Endothelial cell of umbilical vein (primary cell): ENCODE data around the gene OGDH. TPM values are rescaled to one million over a fixed set of nuclear protein-coding genes. Genes with fewer than 3 reads are reported as not detected.

ENCODE experiments used
- BruUV-seq: library from RNA; stranded (reverse); fragments of 400-500 nt; replicated peaks from 2 replicates; lab custom pipeline; 2021; lab: Mats Ljungman, UMichigan
- CTCF ChIA-PET: fragments of 300-600, 350-600 bp; sonication (Branson Sonifier 250); formaldehyde crosslinking; loops from one replicate; lab custom pipeline; 2021; ENCODE audit warnings: antibody characterized with exemption, inconsistent platforms; lab: Charles Lee
- POLR2A ChIA-PET: fragments of 300-600, 350-600 bp; sonication (Branson Sonifier 250); formaldehyde crosslinking; loops from one replicate; lab custom pipeline; 2021; ENCODE audit warnings: antibody characterized with exemption, inconsistent platforms; lab: Charles Lee
- DNase-seq: peaks from one replicate; pipeline ENCODE4 v3.0.0-alpha.2; 2011; ENCODE audit warnings: low read depth, low spot score
- FAIRE-seq: peaks from 2 replicates; lab custom pipeline; 2011; peaks lifted over from hg19 to GRCh38; lab: Jason Lieb, UNC
- H2AFZ ChIP-seq: 2 replicates; pipeline ENCODE4 v1.6.0; 2012; ENCODE audit warnings: low read depth, low read length, control low read depth, inconsistent platforms
- H3K27ac ChIP-seq: 2 replicates; pipeline ENCODE4 v1.5.1; 2011; ENCODE audit warnings: low read depth, mild to moderate bottlenecking, control low read depth, low read length, moderate library complexity; ENCODE audit not compliant: insufficient read depth
- H3K27me3 ChIP-seq, 2 experiments: 2 replicates each; pipeline versions ENCODE4 v1.6.0 to v1.6.1; 2011; ENCODE audit warnings: low read length in 2 of 2, mixed read lengths in 1 of 2; ENCODE audit not compliant: control insufficient read depth in 2 of 2, insufficient read depth in 2 of 2
- H3K36me3 ChIP-seq, 2 experiments: 2 replicates in 1 of 2; 3 replicates in 1 of 2; pipeline ENCODE4 v1.5.1; 2011; ENCODE audit warnings: low read length in 2 of 2, mild to moderate bottlenecking in 1 of 2, moderate library complexity in 1 of 2; ENCODE audit not compliant: control insufficient read depth in 2 of 2, insufficient read depth in 2 of 2; ENCODE audit errors: extremely low read depth in 1 of 2
- H3K4me1 ChIP-seq: 3 replicates; pipeline ENCODE4 v1.5.1; 2011; ENCODE audit warnings: mild to moderate bottlenecking, low read length; ENCODE audit not compliant: control insufficient read depth, insufficient read depth; ENCODE audit errors: extremely low read depth
- H3K4me2 ChIP-seq: 2 replicates; pipeline ENCODE4 v1.6.1; 2011; ENCODE audit warnings: low read length, control low read depth, mixed read lengths; ENCODE audit not compliant: insufficient read depth
- H3K4me3 ChIP-seq, 3 experiments: fragments of 200-600 bp in 1 of 3; sonication (generic), shearing (Covaris generic) in 1 of 3; replicated peaks in 1 of 3; 2 replicates each; pipeline ENCODE4 v1.5.1; 2011 to 2016; ENCODE audit warnings: control low read depth in 3 of 3, low read length in 3 of 3, mild to moderate bottlenecking in 2 of 3, inconsistent platforms in 1 of 3, low read depth in 1 of 3, moderate library complexity in 1 of 3; ENCODE audit not compliant: insufficient read depth in 1 of 3
- H3K79me2 ChIP-seq: 2 replicates; pipeline ENCODE4 v1.6.0; 2012; ENCODE audit warnings: low read length, inconsistent platforms; ENCODE audit not compliant: control insufficient read depth, insufficient read depth
- H3K9ac ChIP-seq: replicated peaks from 2 replicates; pipeline ENCODE3; 2011; ENCODE audit warnings: low read length, control low read depth; ENCODE audit not compliant: insufficient read depth; ENCODE audit errors: extremely low read depth
- H3K9me1 ChIP-seq: replicated peaks from 3 replicates; pipeline ENCODE4 v1.6.0; 2011; ENCODE audit warnings: mild to moderate bottlenecking, low read length; ENCODE audit not compliant: control insufficient read depth, insufficient read depth; ENCODE audit errors: extremely low read depth
- H3K9me3 ChIP-seq: replicated peaks from 2 replicates; pipeline ENCODE4 v1.5.1; 2012; ENCODE audit warnings: low read length, inconsistent platforms; ENCODE audit not compliant: control insufficient read depth, insufficient read depth
- H4K20me1 ChIP-seq: replicated peaks from 2 replicates; pipeline ENCODE3; 2011; ENCODE audit warnings: mild to moderate bottlenecking, low read length; ENCODE audit not compliant: control insufficient read depth, insufficient read depth; ENCODE audit errors: extremely low read depth
- EZH2 ChIP-seq: IDR thresholded peaks from 2 replicates; pipeline ENCODE4 v1.6.1; 2012; ENCODE audit warnings: borderline replicate concordance, low read depth, mild to moderate bottlenecking, moderate library complexity, low read length, inconsistent platforms; ENCODE audit not compliant: severe bottlenecking
- GATA2 ChIP-seq: IDR thresholded peaks from 2 replicates; pipeline ENCODE4 v1.7.0; 2011; ENCODE audit warnings: low read depth, mild to moderate bottlenecking, moderate library complexity, mixed read lengths, low read length; ENCODE audit not compliant: insufficient read length, insufficient read depth
- MAX ChIP-seq: IDR thresholded peaks from 2 replicates; pipeline ENCODE4 v1.6.1; 2011; ENCODE audit not compliant: insufficient read depth, insufficient read length
- POLR2A ChIP-seq: IDR thresholded peaks from 2 replicates; pipeline ENCODE4 v1.6.1; 2012; ENCODE audit warnings: low read depth, mild to moderate bottlenecking, control low read depth, low read length
- dilution Hi-C: fragments of 300-500 bp; cut with MboI; formaldehyde crosslinking; loops from one replicate; pipeline ENCODE4 v1.15.0; 2019; ENCODE audit warnings: low sequenced_read_pairs; ENCODE audit not compliant: extremely low pct_ligation_motif_present
- intact Hi-C: fragments of 100-400 bp; cut with micrococcal nuclease; formaldehyde crosslinking; loops from one replicate; pipeline ENCODE4 v1.10.0; 2022
- polyA plus RNA-seq, 4 experiments: library from polyadenylated mRNA; depleted of rRNA in 3 of 4; stranded (reverse) in 3 of 4; unstranded in 1 of 4; fragments of >200 nt; gene quantifications; 2 replicates each; pipeline versions ENCODE4 v1.2.1 to v1.2.3, GENCODE V29; 2011 to 2012; ENCODE audit warnings: missing spikeins in 1 of 4
- total RNA-seq: library from RNA; stranded (reverse); gene quantifications from 2 replicates; pipeline ENCODE4 v1.2.3, GENCODE V29; 2021
- TF ChIP-seq, protein P1 (sequence below), 2 donors: IDR thresholded peaks; 1 replicate in 1 of 2; 2 replicates in 1 of 2; pipeline ENCODE4 v1.5.1; 2011; ENCODE audit warnings: low read length in 2 of 2, mild to moderate bottlenecking in 2 of 2, moderate library complexity in 2 of 2, control low read depth in 1 of 2, inconsistent platforms in 1 of 2, low read depth in 1 of 2; ENCODE audit not compliant: insufficient read depth in 1 of 2; ENCODE audit errors: extremely low read depth in 1 of 2

Gene OGDH
- total and polyA plus RNA-seq, 2 donors (not counting 3 experiments of a cell fraction or from before 2014, with no cell fraction given): 88.9 to 92.9 TPM

DNA sequence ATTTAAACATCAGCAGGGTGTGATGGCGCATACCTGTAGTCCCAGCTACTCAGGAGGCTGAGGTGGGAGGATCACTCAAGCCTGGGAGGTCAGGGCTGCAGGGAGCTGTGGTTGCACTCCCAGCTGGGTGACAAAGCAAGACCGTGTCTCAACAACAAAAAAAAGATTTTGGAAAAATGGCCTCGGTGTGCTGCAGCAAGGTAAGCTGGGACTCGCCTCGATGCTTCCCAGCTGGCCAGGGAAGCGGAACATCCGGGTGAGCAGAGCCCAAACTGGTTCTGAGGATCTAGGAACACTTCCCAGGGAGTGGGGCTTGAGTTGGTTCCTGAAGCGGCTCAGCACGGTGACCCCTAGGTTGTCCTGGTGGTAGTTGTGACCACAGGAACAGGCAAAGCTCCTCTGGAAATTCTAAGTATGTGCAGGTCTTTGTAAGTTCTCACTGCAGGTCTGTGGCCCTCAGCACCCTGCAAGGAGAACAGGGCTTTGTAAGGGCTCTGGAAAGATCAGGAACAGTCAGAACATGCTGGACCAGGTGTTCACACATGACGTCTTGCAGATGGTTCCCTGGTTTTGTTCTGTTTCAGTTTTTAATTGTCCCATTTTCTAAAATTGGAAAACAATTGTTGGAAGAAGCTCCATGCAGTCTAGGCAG, 103.6 kb downstream of the OGDH start:
- FAIRE-seq (no peak), DNase-seq (no peak)
- H4K20me1 ChIP-seq: no peaks in the 10 kb centered on the region
- no peak overlapping the region for H2AFZ ChIP-seq
- no peak overlapping the region for H3K4me2 ChIP-seq
- H3K27ac ChIP-seq: no peak overlapping the region
- no peaks in the 10 kb centered on the region for H3K4me1 ChIP-seq
- dilution Hi-C loops (no loop called here), intact Hi-C loops (no loop called here)
- H3K79me2 ChIP-seq: no peaks in the 10 kb centered on the region
- no peak overlapping the region for H3K9ac ChIP-seq
- no peak overlapping the region for H3K4me3 ChIP-seq
- H3K9me1 ChIP-seq: no peaks in the 10 kb centered on the region
- BruUV-seq: no TSS peak
- peaks cover 0 to 23% of the 10 kb centered on the region in 2 experiments for H3K36me3 ChIP-seq
- CTCF ChIA-PET: interaction anchor here (0.7 to 1.6 kb wide), 3 partner anchors 13 to 71 kb away, joined by 3 read pairs; no protein-coding TSS in a partner anchor
- no peaks in the 10 kb centered on the region for H3K9me3 ChIP-seq
- TF ChIP-seq POLR2A (no peak), EZH2 (no peak)
- TF ChIP-seq, protein P1, sequence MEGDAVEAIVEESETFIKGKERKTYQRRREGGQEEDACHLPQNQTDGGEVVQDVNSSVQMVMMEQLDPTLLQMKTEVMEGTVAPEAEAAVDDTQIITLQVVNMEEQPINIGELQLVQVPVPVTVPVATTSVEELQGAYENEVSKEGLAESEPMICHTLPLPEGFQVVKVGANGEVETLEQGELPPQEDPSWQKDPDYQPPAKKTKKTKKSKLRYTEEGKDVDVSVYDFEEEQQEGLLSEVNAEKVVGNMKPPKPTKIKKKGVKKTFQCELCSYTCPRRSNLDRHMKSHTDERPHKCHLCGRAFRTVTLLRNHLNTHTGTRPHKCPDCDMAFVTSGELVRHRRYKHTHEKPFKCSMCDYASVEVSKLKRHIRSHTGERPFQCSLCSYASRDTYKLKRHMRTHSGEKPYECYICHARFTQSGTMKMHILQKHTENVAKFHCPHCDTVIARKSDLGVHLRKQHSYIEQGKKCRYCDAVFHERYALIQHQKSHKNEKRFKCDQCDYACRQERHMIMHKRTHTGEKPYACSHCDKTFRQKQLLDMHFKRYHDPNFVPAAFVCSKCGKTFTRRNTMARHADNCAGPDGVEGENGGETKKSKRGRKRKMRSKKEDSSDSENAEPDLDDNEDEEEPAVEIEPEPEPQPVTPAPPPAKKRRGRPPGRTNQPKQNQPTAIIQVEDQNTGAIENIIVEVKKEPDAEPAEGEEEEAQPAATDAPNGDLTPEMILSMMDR (IDR thresholded peaks at IDR 0.05; ENCODE audit: extremely low read depth in 1 of 2, insufficient read depth in 1 of 2, low read depth in 1 of 2, low read length in 2 of 2): no peak
- POLR2A ChIA-PET: interaction anchor here (0.6 kb wide), 2 partner anchors 11 to 17 kb away, joined by 4 to 7 read pairs; no protein-coding TSS in a partner anchor
- H3K27me3 ChIP-seq: no peaks in the 10 kb centered on the region

DNA sequence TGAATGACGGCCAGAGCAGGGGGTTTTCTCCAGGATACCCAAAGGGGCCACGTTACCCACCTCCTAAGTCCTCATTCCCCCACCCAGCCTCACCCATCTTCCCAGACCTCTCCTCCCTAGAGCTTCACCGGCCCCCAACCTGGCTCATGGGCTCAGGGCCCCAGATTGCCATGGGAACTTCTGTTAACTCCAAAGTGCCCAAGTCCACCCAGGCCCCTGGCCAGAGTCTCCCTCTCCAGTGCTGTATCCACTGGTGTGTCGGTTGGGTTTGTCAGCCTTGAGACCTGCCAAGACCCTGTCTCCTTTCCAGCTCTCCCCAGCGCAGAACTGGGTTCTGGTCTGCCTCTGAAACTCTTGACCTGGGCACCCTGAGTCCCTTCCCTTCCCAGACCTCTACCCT, 105.1 kb downstream of the OGDH start:
- BruUV-seq: no TSS peak
- no peak overlapping the region for H2AFZ ChIP-seq

More for the DNA sequence above, 105.1 kb downstream of the OGDH start:
- dilution Hi-C loops (no loop called here), intact Hi-C loops (no loop called here)
- ChIA-PET CTCF (no interaction called here), POLR2A (no interaction called here)
- Histone ChIP-seq H3K4me3 (no peak overlapping the region), H3K27me3 (no peaks in the 10 kb centered on the region), H3K36me3 (peaks cover 0 to 23% of the 10 kb centered on the region in 2 experiments), H3K9me3 (no peaks in the 10 kb centered on the region), H3K9me1 (no peaks in the 10 kb centered on the region), H4K20me1 (no peaks in the 10 kb centered on the region), H3K4me1 (no peaks in the 10 kb centered on the region), H3K79me2 (no peaks in the 10 kb centered on the region), H3K4me2 (no peak overlapping the region), H3K27ac (no peak overlapping the region), H3K9ac (no peak overlapping the region)
- TF ChIP-seq POLR2A: no peak
- TF ChIP-seq GATA2: no peak
- TF ChIP-seq MAX: no peak
- FAIRE-seq (no peak), DNase-seq (no peak)
